Ectodermal cell (in vitro differentiated cells): ENCODE results near the gene TOM1L2.
"Not testable (repeated sequence)": the region's sequence is repeated elsewhere in the genome, so short reads cannot be mapped to it uniquely, and the experiment has no call there.

Source experiments
- H3K27ac ChIP-seq: 2 replicates; pipeline ENCODE4 v1.7.0; 2013; ENCODE audit warnings: mild to moderate bottlenecking, low read depth, low read length; ENCODE audit not compliant: insufficient read depth, poor library complexity, severe bottlenecking
- H3K27me3 ChIP-seq: 2 replicates; pipeline ENCODE4 v1.7.0; 2013; ENCODE audit warnings: mild to moderate bottlenecking, low read length; ENCODE audit not compliant: insufficient read depth, control insufficient read depth, poor library complexity, severe bottlenecking
- H3K36me3 ChIP-seq: one replicate; pipeline ENCODE4 v1.7.0; 2013; ENCODE audit warnings: low read length; ENCODE audit not compliant: control insufficient read depth, insufficient read depth
- H3K4me1 ChIP-seq: one replicate; pipeline ENCODE4 v1.7.0; 2013; ENCODE audit warnings: low read length; ENCODE audit not compliant: control insufficient read depth, insufficient read depth
- H3K4me3 ChIP-seq: 2 replicates; pipeline ENCODE4 v1.7.0; 2013; ENCODE audit warnings: low read depth, low read length, control low read depth; ENCODE audit not compliant: insufficient read depth
- H3K9me3 ChIP-seq: 2 replicates; pipeline ENCODE4 v1.7.0; 2013; ENCODE audit warnings: mild to moderate bottlenecking, low read length, moderate library complexity; ENCODE audit not compliant: control insufficient read depth
- WGBS, 2 experiments: methylation state at CpG; one replicate each; pipeline ENCODE4 v1.1.7; 2013; ENCODE audit warnings: missing lambda C conversion rate in 2 of 2; 5-methylcytosine and 5-hydroxymethylcytosine counted together

The TOM1L2 gene

DNA sequence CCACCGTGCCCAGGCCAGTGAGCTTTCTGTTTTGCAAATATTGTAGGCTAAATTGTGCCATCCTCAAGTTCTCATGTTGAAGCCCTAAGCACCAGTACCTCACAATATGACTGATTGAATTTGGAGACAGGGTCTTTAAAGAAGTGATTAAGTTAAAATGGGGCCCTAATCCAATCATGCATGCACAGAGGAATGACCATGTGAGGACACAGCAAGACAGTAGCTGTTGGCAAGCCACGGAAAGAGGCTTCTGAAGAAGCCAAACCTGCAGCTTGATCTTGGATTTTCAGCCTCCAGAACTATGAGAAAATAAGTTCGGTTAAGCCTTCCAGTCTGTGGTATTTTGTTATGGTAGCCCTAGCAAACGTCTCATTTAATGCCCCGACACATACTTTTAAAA is 24.9 kb downstream of the TOM1L2 start:
- no peak overlapping the region for H3K4me3 ChIP-seq

DNA sequence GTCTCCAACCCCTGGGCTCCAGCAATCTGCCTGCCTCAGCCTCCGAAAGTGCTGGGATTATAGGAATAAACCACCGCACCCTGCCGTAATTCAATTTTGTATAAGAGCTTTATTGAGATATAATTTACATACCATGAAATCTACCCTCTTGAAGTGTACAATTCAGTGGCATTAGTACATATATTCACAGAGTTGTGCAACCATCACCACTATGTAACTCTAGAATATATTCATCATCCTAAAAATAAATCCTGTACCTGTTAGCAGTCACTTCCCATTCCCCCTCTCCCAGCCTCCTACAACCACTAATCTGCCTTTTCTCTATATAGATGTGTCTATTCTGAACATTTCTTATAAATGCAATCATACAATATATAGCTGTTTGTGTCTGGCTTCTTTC is 26.1 kb downstream of the TOM1L2 start:
- H3K4me1 ChIP-seq = peaks cover 15% of the 10 kb centered on the region
- H3K9me3 ChIP-seq = no peaks in the 10 kb centered on the region
- H3K4me3 ChIP-seq = no peak overlapping the region
- WGBS, 2 experiments = 81 to 89% methylated on average over 3 of the region's 3 CpGs
- H3K36me3 ChIP-seq = no peaks in the 10 kb centered on the region
- no peak overlapping the region for H3K27ac ChIP-seq
- no peaks in the 10 kb centered on the region for H3K27me3 ChIP-seq

More for the DNA sequence above, 24.9 kb downstream of the TOM1L2 start:
- Histone ChIP-seq H3K4me1 (peaks cover 12% of the 10 kb centered on the region), H3K27ac (no peak overlapping the region), H3K36me3 (no peaks in the 10 kb centered on the region), H3K27me3 (no peaks in the 10 kb centered on the region), H3K9me3 (no peaks in the 10 kb centered on the region)
- 91 to 93% methylated on average over 5 of the region's 5 CpGs for WGBS, 2 experiments

DNA sequence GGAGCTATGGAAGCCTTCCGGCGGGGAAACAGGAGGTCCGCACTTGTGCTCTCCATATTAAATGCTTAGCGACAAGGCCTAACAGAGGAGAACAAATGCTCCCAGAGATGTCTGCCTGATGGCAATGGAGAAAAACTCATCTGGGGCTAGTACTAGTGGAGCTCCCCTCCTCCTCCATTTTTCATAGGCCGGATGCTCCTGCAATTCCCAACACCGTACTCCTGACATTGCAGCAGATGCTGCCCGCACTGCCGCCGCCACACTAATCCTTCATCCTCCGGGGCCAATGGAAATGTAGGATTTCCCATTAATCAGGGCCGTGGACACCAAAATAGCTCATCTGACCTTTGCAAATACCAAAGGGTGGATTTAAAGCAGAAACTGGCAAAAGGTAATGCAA is 27.5 kb downstream of the TOM1L2 start:
- Histone ChIP-seq H3K4me3 (no peak overlapping the region), H3K27ac (no peak overlapping the region), H3K4me1 (peaks cover 16% of the 10 kb centered on the region), H3K36me3 (no peaks in the 10 kb centered on the region), H3K27me3 (no peaks in the 10 kb centered on the region), H3K9me3 (no peaks in the 10 kb centered on the region)
- WGBS, 2 experiments = 93 to 95% methylated on average over 11 of the region's 11 CpGs

GRCh38 chr17:17944242-17944641 is 28.0 kb downstream of the TOM1L2 start:
- WGBS, 2 experiments = 91 to 92% methylated on average over 7 of the region's 7 CpGs
- no peak overlapping the region for H3K4me3 ChIP-seq
- H3K4me1 ChIP-seq = peaks cover 16% of the 10 kb centered on the region
- H3K27me3 ChIP-seq = no peaks in the 10 kb centered on the region
- no peaks in the 10 kb centered on the region for H3K9me3 ChIP-seq
- no peak overlapping the region for H3K27ac ChIP-seq
- no peaks in the 10 kb centered on the region for H3K36me3 ChIP-seq

GRCh38 chr17:17943281-17943984 is 28.8 kb downstream of the TOM1L2 start:
- Histone ChIP-seq H3K27me3 (no peaks in the 10 kb centered on the region), H3K27ac (no peak overlapping the region), H3K4me1 (peaks cover 16% of the 10 kb centered on the region), H3K4me3 (no peak overlapping the region), H3K36me3 (no peaks in the 10 kb centered on the region), H3K9me3 (no peaks in the 10 kb centered on the region)
- WGBS, 2 experiments = 50 to 58% methylated on average over 3 of the region's 3 CpGs

GRCh38 chr17:17942846-17943245 is 29.4 kb downstream of the TOM1L2 start:
- Histone ChIP-seq H3K27me3 (no peaks in the 10 kb centered on the region), H3K4me3 (no peak overlapping the region), H3K4me1 (peaks cover 21% of the 10 kb centered on the region), H3K36me3 (no peaks in the 10 kb centered on the region), H3K9me3 (no peaks in the 10 kb centered on the region), H3K27ac (no peak overlapping the region)

DNA sequence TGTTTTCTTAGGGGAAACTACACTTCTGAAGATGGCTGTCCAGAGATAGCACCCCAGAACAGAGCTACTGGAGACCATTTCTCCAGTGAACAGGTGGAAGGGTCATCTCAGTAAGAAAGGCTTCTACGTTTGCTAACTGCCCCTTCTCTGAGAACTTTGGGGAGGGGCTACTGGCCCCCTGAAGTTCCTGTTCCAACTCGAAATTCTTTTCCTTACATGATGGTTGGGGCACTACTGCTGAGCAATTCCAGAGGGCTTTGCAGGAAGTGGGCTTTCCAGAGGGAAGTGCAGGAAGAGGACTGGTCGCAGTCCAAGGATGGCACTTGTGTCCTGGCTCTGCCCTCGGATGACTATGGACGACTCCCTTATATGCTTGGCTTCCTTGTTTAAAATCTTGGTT is 31.2 kb downstream of the TOM1L2 start:
- WGBS, 2 experiments = 77 to 80% methylated on average over 5 of the region's 5 CpGs
- H3K4me1 ChIP-seq = peaks cover 35% of the 10 kb centered on the region
- H3K4me3 ChIP-seq = no peak overlapping the region
- H3K36me3 ChIP-seq = no peaks in the 10 kb centered on the region
- no peak overlapping the region for H3K27ac ChIP-seq
- H3K27me3 ChIP-seq = no peaks in the 10 kb centered on the region
- H3K9me3 ChIP-seq = no peaks in the 10 kb centered on the region

DNA sequence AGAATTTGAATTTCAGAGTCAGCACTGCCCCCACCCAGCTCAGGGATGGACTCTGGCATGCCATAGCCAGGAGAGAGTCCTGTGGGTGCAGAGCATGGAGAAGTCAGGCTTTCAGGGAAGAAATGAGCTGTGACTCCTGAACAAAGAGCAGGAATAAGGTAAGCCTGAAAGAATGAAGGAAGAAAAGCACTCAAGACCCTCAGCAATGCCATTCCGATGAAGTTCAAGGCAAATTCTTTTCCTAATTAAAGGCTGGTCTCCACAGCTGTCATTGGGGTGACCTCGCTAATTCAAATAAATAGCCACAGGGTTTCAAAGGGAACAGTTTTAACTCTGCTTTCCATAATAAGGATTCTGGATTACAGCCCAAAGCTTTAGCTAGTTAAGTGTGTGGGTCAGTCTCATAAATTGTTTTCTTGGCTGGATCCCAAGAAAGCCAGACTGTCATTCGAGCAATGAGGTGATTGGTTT is 31.7 kb downstream of the TOM1L2 start:
- Histone ChIP-seq H3K9me3 (no peaks in the 10 kb centered on the region), H3K4me1 (peaks cover 40% of the 10 kb centered on the region), H3K4me3 (no peak overlapping the region), H3K27me3 (no peaks in the 10 kb centered on the region), H3K36me3 (no peaks in the 10 kb centered on the region), H3K27ac (no peak overlapping the region)
- WGBS, 2 experiments = 87% methylated on average over 3 of the region's 3 CpGs

DNA sequence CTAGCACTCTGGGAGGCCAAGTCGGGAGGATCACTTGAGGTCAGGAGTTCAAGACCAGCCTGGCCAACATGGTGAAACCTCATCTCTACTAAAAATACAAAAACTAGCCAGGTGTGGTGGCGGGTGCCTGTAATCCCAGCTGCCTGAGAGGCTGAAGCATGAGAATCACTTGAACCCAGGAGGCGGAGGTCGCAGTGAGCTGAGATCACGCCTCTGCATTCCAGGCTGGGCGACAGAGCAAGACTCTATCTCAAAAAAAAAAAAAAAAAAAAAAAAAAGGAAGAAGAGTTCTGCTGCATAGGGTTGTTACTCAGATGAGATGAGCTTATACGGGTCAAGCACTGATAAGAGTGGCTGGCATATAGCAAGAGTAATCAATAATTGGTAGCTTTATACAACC is 32.3 kb downstream of the TOM1L2 start:
- WGBS, 2 experiments = 84 to 98% methylated on average over 6 of the region's 7 CpGs
- peaks cover 46% of the 10 kb centered on the region for H3K4me1 ChIP-seq
- not testable (repeated sequence) for H3K27me3 ChIP-seq

GRCh38 chr17:17938388-17939107 is 33.7 kb downstream of the TOM1L2 start:
- Histone ChIP-seq H3K27me3 (no peaks in the 10 kb centered on the region), H3K4me3 (no peak overlapping the region), H3K27ac (no peak overlapping the region), H3K36me3 (no peaks in the 10 kb centered on the region), H3K9me3 (no peaks in the 10 kb centered on the region), H3K4me1 (peaks cover 40% of the 10 kb centered on the region)
- 94 to 95% methylated on average over 7 to 8 of the region's 8 CpGs for WGBS, 2 experiments

More for the DNA sequence above, 32.3 kb downstream of the TOM1L2 start:
- H3K4me3 ChIP-seq, H3K27ac ChIP-seq, H3K36me3 ChIP-seq, H3K9me3 ChIP-seq: not testable (repeated sequence)
